Gastroesophageal sphincter (tissue), 4 donors: ENCODE results near the gene C15orf39. TPM values are rescaled to one million over a fixed set of nuclear protein-coding genes. Genes with fewer than 3 reads are reported as not detected.
"Not testable (repeated sequence)": the region's sequence is repeated elsewhere in the genome, so short reads cannot be mapped to it uniquely, and the experiment has no call there.

Source experiments
- ATAC-seq: fragments of 150-250 bp; one replicate; pipeline ENCODE4 v1.9.1; 2016; ENCODE audit warnings: mild to moderate bottlenecking, moderate library complexity
- H3K27ac ChIP-seq, 4 donors: fragments of 200-600 bp; sonication (generic) in 3 of 4; 1 replicate in 3 of 4; 2 replicates in 1 of 4; pipeline ENCODE4 v1.5.1; 2016 to 2019
- H3K27me3 ChIP-seq: fragments of 200-600 bp; sonication (generic); one replicate; pipeline ENCODE4 v1.5.1; 2019
- H3K36me3 ChIP-seq, 2 donors: fragments of 200-600 bp; sonication (generic); one replicate each; pipeline ENCODE4 v1.5.1; 2019; ENCODE audit warnings: control low read depth in 1 of 2
- H3K4me1 ChIP-seq, 3 donors: fragments of 200-600 bp; sonication (generic); 1 replicate in 2 of 3; 2 replicates in 1 of 3; pipeline ENCODE4 v1.5.1; 2016 to 2019; ENCODE audit warnings: control low read depth in 2 of 3
- H3K4me3 ChIP-seq, 2 donors: fragments of 200-600 bp; sonication (generic); one replicate each; pipeline ENCODE4 v1.5.1; 2019; ENCODE audit warnings: mild to moderate bottlenecking in 1 of 2, moderate library complexity in 1 of 2
- H3K9me3 ChIP-seq, 3 donors: fragments of 200-600 bp; sonication (generic); one replicate each; pipeline ENCODE4 v1.5.1; 2017 to 2019; ENCODE audit warnings: control low read depth in 2 of 3
- CTCF ChIP-seq, 4 experiments: fragments of 200-600 bp in 2 of 4; fragments of 450-650 bp in 2 of 4; sonication (generic) in 1 of 4; IDR thresholded peaks; one replicate each; pipeline ENCODE4 v1.5.1; 2017 to 2019; ENCODE audit warnings: antibody characterized with exemption in 4 of 4, mild to moderate bottlenecking in 2 of 4, moderate library complexity in 2 of 4
- EP300 ChIP-seq: sonication (generic); formaldehyde crosslinking; IDR thresholded peaks from one replicate; pipeline ENCODE4 v1.6.1; 2017; ENCODE audit warnings: antibody characterized with exemption, mild to moderate bottlenecking
- POLR2A ChIP-seq, 2 donors: fragments of 450-650 bp; IDR thresholded peaks; one replicate each; pipeline ENCODE4 v1.6.1; 2017; ENCODE audit warnings: antibody characterized with exemption in 2 of 2, mild to moderate bottlenecking in 2 of 2, moderate library complexity in 1 of 2
- POLR2AphosphoS5 ChIP-seq: sonication (generic); formaldehyde crosslinking; IDR thresholded peaks from one replicate; pipeline ENCODE4 v1.6.1; 2017; ENCODE audit warnings: antibody characterized with exemption
- WGBS, 2 donors: methylation state at CpG; one replicate each; pipeline ENCODE4 v1.1.5; 2018; ENCODE audit warnings: low coverage in 1 of 2; 5-methylcytosine and 5-hydroxymethylcytosine counted together
- total RNA-seq, 4 donors: library from RNA; depleted of rRNA; stranded (reverse); fragments of >200 nt; gene quantifications; one replicate each; pipeline ENCODE4 v1.1.0, GENCODE V29; 2016

Gene C15orf39
- total RNA-seq, 4 donors from 2014 or later, result 7.3 to 13.2 (median 11.5) TPM

- H3K27me3 ChIP-seq, result no peaks in the 10 kb centered on the region
- ATAC-seq, result no peak
Observed at GRCh38 chr15:75161106-75161916, 40.4 kb upstream of the C15orf39 start.

DNA sequence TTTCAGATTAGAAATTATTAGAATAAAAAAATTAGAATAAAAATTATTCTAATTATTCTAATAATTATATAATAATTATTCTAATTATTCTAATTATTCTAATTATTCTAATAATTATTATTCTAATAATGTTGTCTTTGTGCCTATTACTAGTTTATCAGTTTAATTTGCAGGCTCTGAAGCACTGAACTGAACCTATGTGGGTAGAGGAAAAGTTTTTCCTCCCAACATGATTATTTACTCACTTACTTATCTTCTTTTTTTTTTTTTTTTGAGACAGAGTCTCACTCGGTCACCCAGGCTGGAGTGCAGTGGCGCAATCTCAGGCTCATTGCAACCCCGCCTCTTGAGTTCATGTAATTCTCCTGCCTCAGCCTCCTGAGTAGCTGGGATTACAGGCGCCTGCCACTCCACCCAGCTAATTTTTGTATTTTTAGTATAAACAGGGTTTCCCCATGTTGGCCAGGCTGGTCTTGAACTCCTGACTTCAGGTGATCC, 39.7 kb upstream of the C15orf39 start:
- H3K9me3 ChIP-seq, result no peaks in the 10 kb centered on the region
- no peaks in the 10 kb centered on the region for H3K27me3 ChIP-seq
- WGBS, 2 donors, result 79% methylated on average over 4 of the region's 4 CpGs; no CpG with 5 or more reads in 1 of the 2 donors
- no peaks in the 10 kb centered on the region for H3K36me3 ChIP-seq
- H3K4me1 ChIP-seq, result no peaks in the 10 kb centered on the region
- no peak overlapping the region for H3K27ac ChIP-seq
- no peak overlapping the region for H3K4me3 ChIP-seq
- TF ChIP-seq CTCF (IDR thresholded peaks at IDR 0.05) (no peak), POLR2AphosphoS5 (no peak)
- ATAC-seq, result no peak

More at GRCh38 chr15:75161106-75161916, 40.4 kb upstream of the C15orf39 start:
- no peaks in the 10 kb centered on the region for H3K36me3 ChIP-seq
- no peak overlapping the region for H3K4me3 ChIP-seq
- H3K4me1 ChIP-seq, result no peaks in the 10 kb centered on the region
- 80 to 94% methylated on average over 2 to 3 of the region's 5 CpGs for WGBS, 2 donors
- H3K9me3 ChIP-seq, result no peaks in the 10 kb centered on the region
- H3K27ac ChIP-seq, result no peak overlapping the region
- TF ChIP-seq POLR2AphosphoS5 (no peak), CTCF (IDR thresholded peaks at IDR 0.05) (no peak), POLR2A (IDR thresholded peaks at IDR 0.05) (no peak), EP300 (no peak)

GRCh38 chr15:75163150-75163564, 38.5 kb upstream of the C15orf39 start:
- H3K4me1 ChIP-seq, result no peaks in the 10 kb centered on the region
- H3K36me3 ChIP-seq, result no peaks in the 10 kb centered on the region
- no peak overlapping the region for H3K27ac ChIP-seq
- TF ChIP-seq POLR2AphosphoS5, result no peak
- TF ChIP-seq CTCF (IDR thresholded peaks at IDR 0.05), result no peak
- no peak for TF ChIP-seq EP300
- TF ChIP-seq POLR2A (IDR thresholded peaks at IDR 0.05), result no peak
- WGBS, 2 donors, result 86% methylated on average over 1 of the region's 3 CpGs; no CpG with 5 or more reads in 1 of the 2 donors
- no peak overlapping the region for H3K4me3 ChIP-seq
- no peak for ATAC-seq
- H3K27me3 ChIP-seq, result no peaks in the 10 kb centered on the region
- H3K9me3 ChIP-seq, result no peaks in the 10 kb centered on the region

DNA sequence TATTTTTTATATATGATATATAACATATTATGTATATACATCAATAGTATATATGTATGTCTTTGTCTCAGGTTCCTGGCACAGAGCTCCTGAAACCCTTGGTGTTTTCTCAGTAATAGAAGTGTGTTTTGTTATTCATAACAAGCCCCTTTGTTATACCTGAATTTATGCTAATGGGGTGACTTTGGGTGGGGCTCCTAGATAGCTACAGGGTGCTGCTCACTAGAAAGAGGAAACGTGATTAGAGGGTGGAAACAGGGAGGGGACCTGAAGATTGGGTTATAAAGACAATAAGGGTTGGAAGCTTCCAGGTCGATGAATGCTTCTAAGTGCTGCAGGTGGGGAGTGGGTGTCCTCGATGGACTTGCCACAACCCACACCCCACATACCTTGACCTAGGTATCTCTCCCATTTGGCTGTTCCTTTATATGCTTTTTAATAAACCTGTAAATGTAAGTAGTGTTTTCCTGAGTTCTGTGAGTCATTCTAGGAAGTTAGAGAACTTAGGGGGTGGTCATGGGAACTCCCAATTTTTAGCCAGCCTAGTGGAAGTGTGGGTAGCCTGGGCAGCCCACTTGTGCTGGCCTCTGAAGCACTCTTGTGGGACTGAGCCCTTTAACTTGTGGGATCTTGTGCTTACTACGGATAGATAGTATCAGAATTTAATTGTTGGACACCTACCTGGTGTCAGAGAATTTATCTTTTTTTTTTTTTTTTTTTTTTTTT, 36.9 kb upstream of the C15orf39 start:
- H3K9me3 ChIP-seq, result peaks cover 0 to 6% (median 0%) of the 10 kb centered on the region in 3 donors
- H3K27me3 ChIP-seq, result no peaks in the 10 kb centered on the region
- TF ChIP-seq POLR2A (IDR thresholded peaks at IDR 0.05) (no peak), POLR2AphosphoS5 (no peak)
- no peak overlapping the region for H3K27ac ChIP-seq
- H3K36me3 ChIP-seq, result no peaks in the 10 kb centered on the region
- no peak overlapping the region for H3K4me3 ChIP-seq
- no peaks in the 10 kb centered on the region for H3K4me1 ChIP-seq
- WGBS, 2 donors, result 71 to 72% methylated on average over 1 to 3 of the region's 4 CpGs
- ATAC-seq, result no peak

DNA sequence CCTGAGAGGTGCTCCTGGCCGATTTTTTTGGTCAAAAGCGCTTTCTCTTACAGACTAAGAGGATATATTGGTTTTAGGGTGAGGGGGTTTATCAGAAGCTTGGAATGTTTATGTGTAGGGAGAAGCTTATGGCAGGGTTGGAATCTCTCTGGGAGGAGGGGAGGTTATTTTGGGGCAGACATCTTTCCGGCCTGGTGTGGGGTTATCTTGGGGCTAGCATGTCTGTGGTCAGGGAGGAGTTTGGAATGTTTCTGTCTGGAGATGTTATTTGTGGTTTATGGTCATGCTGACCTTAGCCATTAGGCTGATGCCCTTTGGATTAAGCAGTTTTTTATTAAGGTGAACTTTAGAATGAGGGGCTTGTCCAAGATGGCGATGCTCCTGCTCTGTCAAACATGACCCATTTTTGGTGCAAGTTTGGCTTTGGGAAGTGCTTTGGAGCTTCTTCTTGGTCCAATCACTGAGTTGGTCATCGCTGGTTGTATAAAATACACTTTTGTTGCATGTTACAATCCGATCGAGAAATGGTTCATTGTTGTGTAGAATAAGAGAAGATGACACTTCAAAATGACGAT, 35.1 kb upstream of the C15orf39 start:
- not testable (repeated sequence) for H3K36me3 ChIP-seq, H3K27me3 ChIP-seq, H3K27ac ChIP-seq, ATAC-seq, H3K4me3 ChIP-seq, H3K4me1 ChIP-seq, H3K9me3 ChIP-seq
- 83 to 90% methylated on average over 2 to 8 of the region's 8 CpGs for WGBS, 2 donors
